Fibroblast of lung (primary cell): ENCODE measurements around the gene PPP1R2.

Source experiments
- CTCF ChIP-seq, 2 donors: IDR thresholded peaks in 1 of 2; conservative IDR thresholded peaks in 1 of 2; 1 replicate in 1 of 2; 2 replicates in 1 of 2; pipeline ENCODE4 v1.5.1; 2011 to 2012; ENCODE audit warnings: low read length in 2 of 2, control low read depth in 1 of 2, inconsistent platforms in 1 of 2, low read depth in 1 of 2, mild to moderate bottlenecking in 1 of 2
- EZH2 ChIP-seq: IDR thresholded peaks from 2 replicates; pipeline ENCODE4 v1.5.1; 2012; ENCODE audit warnings: low read length, control low read depth, mild to moderate bottlenecking; ENCODE audit errors: missing control alignments

GRCh38 chr3:195570344-195570743 is 27.2 kb upstream of the PPP1R2 start:
- TF ChIP-seq CTCF (conservative IDR thresholded peaks at IDR 0.05 in 1 of 2, IDR thresholded peaks at IDR 0.05 in 1 of 2; ENCODE audit: low read depth in 1 of 2, low read length in 2 of 2): no peak
- no peak for TF ChIP-seq EZH2
